MCF 10A (cell line): ENCODE data around the gene C2orf78. TPM values are rescaled to one million over a fixed set of nuclear protein-coding genes. Genes with fewer than 3 reads are reported as not detected.

Source experiments
- BruUV-seq: library from RNA; stranded (reverse); fragments of 400-500 nt; replicated peaks from 2 replicates; lab custom pipeline; 2021; lab: Mats Ljungman, UMichigan
- CTCF ChIA-PET: fragments of 300-600 bp; sonication (Branson Sonifier 250); formaldehyde crosslinking; extraction: SDS; loops from one replicate; lab custom pipeline; 2021; ENCODE audit warnings: antibody characterized with exemption, inconsistent platforms; lab: Yijun Ruan, JAX
- POLR2A ChIA-PET: fragments of 300-600, 350-650 bp; sonication (Branson Sonifier 250); formaldehyde crosslinking; extraction: SDS; loops from one replicate; lab custom pipeline; 2020; ENCODE audit warnings: antibody characterized with exemption, inconsistent platforms; lab: Yijun Ruan, JAX
- DNase-seq: peaks from one replicate; pipeline ENCODE4 v3.0.0-alpha.2; 2018; ENCODE audit not compliant: unreplicated experiment
- H3K27ac Mint-ChIP-seq: one replicate; pipeline ENCODE4 v1.8.0; 2022; ENCODE audit warnings: mild to moderate bottlenecking, low read depth, mixed read lengths; ENCODE audit not compliant: unreplicated experiment
- H3K27me3 Mint-ChIP-seq: one replicate; pipeline ENCODE4 v1.8.0; 2022; ENCODE audit warnings: mixed read lengths; ENCODE audit not compliant: insufficient read depth, unreplicated experiment
- H3K36me3 Mint-ChIP-seq: one replicate; pipeline ENCODE4 v1.8.0; 2022; ENCODE audit warnings: mild to moderate bottlenecking, moderate library complexity, mixed read lengths; ENCODE audit not compliant: insufficient read depth, unreplicated experiment
- H3K4me1 Mint-ChIP-seq: one replicate; pipeline ENCODE4 v1.8.0; 2022; ENCODE audit warnings: mixed read lengths; ENCODE audit not compliant: insufficient read depth, unreplicated experiment
- H3K4me3 Mint-ChIP-seq: one replicate; pipeline ENCODE4 v1.8.0; 2022; ENCODE audit warnings: mild to moderate bottlenecking, moderate library complexity, mixed read lengths; ENCODE audit not compliant: unreplicated experiment
- H3K9me3 Mint-ChIP-seq: one replicate; pipeline ENCODE4 v1.8.0; 2022; ENCODE audit warnings: mixed read lengths; ENCODE audit not compliant: unreplicated experiment
- intact Hi-C: fragments of 100-400 bp; cut with micrococcal nuclease; formaldehyde crosslinking; loops from 2 replicates; pipeline ENCODE4 v1.14.1; 2022
- total RNA-seq: library from RNA; stranded (reverse); gene quantifications from 2 replicates; pipeline ENCODE4 v1.2.3, GENCODE V29; 2022
- TF ChIP-seq, protein P1 (sequence below): fragments of 200-600 bp; IDR thresholded peaks from one replicate; pipeline ENCODE4 v1.8.0; 2022; ENCODE audit warnings: antibody characterized with exemption, mild to moderate bottlenecking; ENCODE audit not compliant: unreplicated experiment

C2orf78 gene
- total RNA-seq, 1 experiment from 2014 or later, result not detected

- Mint-ChIP-seq H3K4me3 (no peak overlapping the region), H3K36me3 (peaks cover 61% of the 10 kb centered on the region), H3K27me3 (no peaks in the 10 kb centered on the region), H3K9me3 (no peaks in the 10 kb centered on the region), H3K27ac (no peak overlapping the region), H3K4me1 (peaks cover 29% of the 10 kb centered on the region)
- intact Hi-C loops, result no loop called here
- TF ChIP-seq, protein P1, sequence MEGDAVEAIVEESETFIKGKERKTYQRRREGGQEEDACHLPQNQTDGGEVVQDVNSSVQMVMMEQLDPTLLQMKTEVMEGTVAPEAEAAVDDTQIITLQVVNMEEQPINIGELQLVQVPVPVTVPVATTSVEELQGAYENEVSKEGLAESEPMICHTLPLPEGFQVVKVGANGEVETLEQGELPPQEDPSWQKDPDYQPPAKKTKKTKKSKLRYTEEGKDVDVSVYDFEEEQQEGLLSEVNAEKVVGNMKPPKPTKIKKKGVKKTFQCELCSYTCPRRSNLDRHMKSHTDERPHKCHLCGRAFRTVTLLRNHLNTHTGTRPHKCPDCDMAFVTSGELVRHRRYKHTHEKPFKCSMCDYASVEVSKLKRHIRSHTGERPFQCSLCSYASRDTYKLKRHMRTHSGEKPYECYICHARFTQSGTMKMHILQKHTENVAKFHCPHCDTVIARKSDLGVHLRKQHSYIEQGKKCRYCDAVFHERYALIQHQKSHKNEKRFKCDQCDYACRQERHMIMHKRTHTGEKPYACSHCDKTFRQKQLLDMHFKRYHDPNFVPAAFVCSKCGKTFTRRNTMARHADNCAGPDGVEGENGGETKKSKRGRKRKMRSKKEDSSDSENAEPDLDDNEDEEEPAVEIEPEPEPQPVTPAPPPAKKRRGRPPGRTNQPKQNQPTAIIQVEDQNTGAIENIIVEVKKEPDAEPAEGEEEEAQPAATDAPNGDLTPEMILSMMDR, result no peak
- DNase-seq, result no peak
- POLR2A ChIA-PET, result no interaction called here
- CTCF ChIA-PET, result interaction anchor here (0.9 kb wide), 1 partner anchor 12 kb away, joined by 3 read pairs; no protein-coding TSS in a partner anchor
- no TSS peak for BruUV-seq
Measured at GRCh38 chr2:73836141-73836943, 52.4 kb downstream of the C2orf78 start.

GRCh38 chr2:73837847-73838585 lies 54.0 kb downstream of the C2orf78 start:
- no peak for DNase-seq
- ChIA-PET CTCF (interaction anchor here (0.6 to 1.2 kb wide), 3 partner anchors 11 to 49 kb away, joined by 3 to 5 read pairs (median 3); no protein-coding TSS in a partner anchor), POLR2A (interaction anchor here (1.1 kb wide), 1 partner anchor 9 kb away, joined by 3 read pairs; the partner anchor contains the start of gene STAMBP)
- H3K36me3 Mint-ChIP-seq, result peaks cover 53% of the 10 kb centered on the region
- no peak overlapping the region for H3K27ac Mint-ChIP-seq
- no TSS peak for BruUV-seq
- no peak overlapping the region for H3K4me3 Mint-ChIP-seq
- intact Hi-C loops, result no loop called here
- H3K27me3 Mint-ChIP-seq, result no peaks in the 10 kb centered on the region
- TF ChIP-seq, protein P1, result no peak
- no peaks in the 10 kb centered on the region for H3K9me3 Mint-ChIP-seq
- peaks cover 17% of the 10 kb centered on the region for H3K4me1 Mint-ChIP-seq

GRCh38 chr2:73838889-73839534 lies 55.0 kb downstream of the C2orf78 start:
- no peaks in the 10 kb centered on the region for H3K27me3 Mint-ChIP-seq
- intact Hi-C loops, result no loop called here
- ChIA-PET POLR2A (interaction anchor here (0.5 to 1.0 kb wide), 2 partner anchors 12 to 28 kb away, joined by 3 read pairs; no protein-coding TSS in a partner anchor), CTCF (interaction anchor here (0.7 to 1.2 kb wide), 5 partner anchors 11 to 313 kb away, joined by 3 to 5 read pairs (median 3); no protein-coding TSS in a partner anchor)
- no peak for DNase-seq
- no peak overlapping the region for H3K4me3 Mint-ChIP-seq
- H3K36me3 Mint-ChIP-seq, result peaks cover 49% of the 10 kb centered on the region
- H3K9me3 Mint-ChIP-seq, result no peaks in the 10 kb centered on the region
- H3K27ac Mint-ChIP-seq, result no peak overlapping the region
- TF ChIP-seq, protein P1, result no peak
- H3K4me1 Mint-ChIP-seq, result peaks cover 17% of the 10 kb centered on the region
- BruUV-seq, result no TSS peak
